ENCODE results near the gene MEX3A. TPM values are rescaled to one million over a fixed set of nuclear protein-coding genes. Genes with fewer than 3 reads are reported as not detected.

The MEX3A gene
- total RNA-seq, 6 experiments from 2014 or later: 1.4 to 3.1 (median 2.2) TPM

- H3K36me3 Mint-ChIP-seq (ENCODE audit: low read depth): no peaks in the 10 kb centered on the region
- H3K27ac Mint-ChIP-seq: no peak overlapping the region
- H3K4me3 Mint-ChIP-seq: no peak overlapping the region
- TF ChIP-seq CTCF (IDR thresholded peaks at IDR 0.05): no peak
- H3K4me1 Mint-ChIP-seq (ENCODE audit: low read depth): peaks cover 22% of the 10 kb centered on the region
- peaks cover 1% of the 10 kb centered on the region; the same call in 1 of the 2 replicates for H3K27me3 Mint-ChIP-seq (ENCODE audit: insufficient read depth)
- no peaks in the 10 kb centered on the region for H3K9me3 Mint-ChIP-seq
- no peak for DNase-seq
Observed at GRCh38 chr1:156078728-156079127, 3.5 kb downstream of the MEX3A start.

GRCh38 chr1:156077430-156077760 lies 4.9 kb downstream of the MEX3A start:
- Mint-ChIP-seq H3K9me3 (no peaks in the 10 kb centered on the region), H3K27me3 (ENCODE audit: insufficient read depth) (peaks cover 1% of the 10 kb centered on the region; the same call in 1 of the 2 replicates), H3K4me1 (ENCODE audit: low read depth) (peaks cover 13% of the 10 kb centered on the region; the same call in 1 of the 2 replicates), H3K27ac (no peak overlapping the region), H3K4me3 (no peak overlapping the region), H3K36me3 (ENCODE audit: low read depth) (no peaks in the 10 kb centered on the region)
- no peak for TF ChIP-seq CTCF (IDR thresholded peaks at IDR 0.05)
- DNase-seq: no peak

GRCh38 chr1:156076609-156077429 lies 5.4 kb downstream of the MEX3A start:
- H3K4me3 Mint-ChIP-seq: no peak overlapping the region
- peaks cover 1% of the 10 kb centered on the region; the same call in 1 of the 2 replicates for H3K27me3 Mint-ChIP-seq (ENCODE audit: insufficient read depth)
- no peak overlapping the region for H3K27ac Mint-ChIP-seq
- H3K4me1 Mint-ChIP-seq (ENCODE audit: low read depth): peaks cover 13% of the 10 kb centered on the region; the same call in 1 of the 2 replicates
- no peak for TF ChIP-seq CTCF (IDR thresholded peaks at IDR 0.05)
- DNase-seq: no peak
- no peaks in the 10 kb centered on the region for H3K36me3 Mint-ChIP-seq (ENCODE audit: low read depth)
- no peaks in the 10 kb centered on the region for H3K9me3 Mint-ChIP-seq

- peaks cover 1% of the 10 kb centered on the region for H3K27me3 Mint-ChIP-seq (ENCODE audit: insufficient read depth)
- H3K4me3 Mint-ChIP-seq: no peak overlapping the region
- H3K9me3 Mint-ChIP-seq: no peaks in the 10 kb centered on the region
- H3K4me1 Mint-ChIP-seq (ENCODE audit: low read depth): peaks cover 7% of the 10 kb centered on the region; the same call in 1 of the 2 replicates
- no peaks in the 10 kb centered on the region for H3K36me3 Mint-ChIP-seq (ENCODE audit: low read depth)
- no peak for TF ChIP-seq CTCF (IDR thresholded peaks at IDR 0.05)
- H3K27ac Mint-ChIP-seq: no peak overlapping the region
- DNase-seq: no peak
Observed at GRCh38 chr1:156075775-156076204, 6.5 kb downstream of the MEX3A start.

GRCh38 chr1:156075162-156075561 lies 7.1 kb downstream of the MEX3A start:
- Mint-ChIP-seq H3K27me3 (ENCODE audit: insufficient read depth) (peaks cover 2% of the 10 kb centered on the region), H3K9me3 (no peaks in the 10 kb centered on the region), H3K36me3 (ENCODE audit: low read depth) (no peaks in the 10 kb centered on the region), H3K27ac (no peak overlapping the region), H3K4me3 (no peak overlapping the region), H3K4me1 (ENCODE audit: low read depth) (peaks cover 7% of the 10 kb centered on the region; the same call in 1 of the 2 replicates)
- TF ChIP-seq CTCF (IDR thresholded peaks at IDR 0.05): no peak; the same call in 1 of the 2 replicates
- DNase-seq: no peak

Measured in HFFc6 (cell line).